K562 (cell line): ENCODE data around the gene ATP6V0A1. TPM values are rescaled to one million over a fixed set of nuclear protein-coding genes. Genes with fewer than 3 reads are reported as not detected.

Experiments used
- ATAC-seq: fragments of 200-7000 bp; cut with Tn5 transposase; 3 replicates; pipeline ENCODE4 v1.9.1; 2020; ENCODE audit warnings: moderate library complexity
- BruUV-seq: library from RNA; stranded (reverse); fragments of 400-500 nt; replicated peaks from 2 replicates; lab custom pipeline; 2021; lab: Mats Ljungman, UMichigan
- CTCF ChIA-PET: fragments of 300-600 bp; formaldehyde crosslinking; extraction: SDS; loops from one replicate; lab custom pipeline; 2021; ENCODE audit warnings: low intra/inter-chr PET ratio; lab: Yijun Ruan, JAX
- POLR2A ChIA-PET: fragments of 300-600, 350-650 bp; sonication (Branson Sonifier 250); formaldehyde crosslinking; extraction: SDS; loops from one replicate; lab custom pipeline; 2021; ENCODE audit warnings: antibody characterized with exemption, inconsistent platforms; lab: Yijun Ruan, JAX
- DNase-seq, 4 experiments: peaks; one replicate each; pipeline versions ENCODE4 v3.0.0 to v3.0.0-alpha.2; 2011 to 2018; ENCODE audit warnings: low spot score in 3 of 4, mixed read lengths in 3 of 4; ENCODE audit errors: extremely low read depth in 1 of 4
- FAIRE-seq: peaks from 2 replicates; lab custom pipeline; 2011; peaks lifted over from hg19 to GRCh38; lab: Jason Lieb, UNC
- H2AFZ ChIP-seq: 2 replicates; pipeline ENCODE4 v1.6.0; 2011; ENCODE audit warnings: low read depth, low read length, control low read depth, inconsistent platforms
- H3K27ac ChIP-seq: fragments of 200-600 bp; 3 replicates; pipeline ENCODE4 v1.8.0; 2011; ENCODE audit warnings: low read depth, mild to moderate bottlenecking, control low read depth, inconsistent platforms, low read length, moderate library complexity, mixed read lengths; ENCODE audit errors: extremely low read depth
- H3K27me3 ChIP-seq, 2 experiments: fragments of 300-600 bp in 1 of 2; 2 replicates in 1 of 2; 3 replicates in 1 of 2; pipeline versions ENCODE4 v1.6.0 to v1.8.0; 2011; ENCODE audit warnings: inconsistent platforms in 2 of 2, low read length in 2 of 2, mild to moderate bottlenecking in 1 of 2, mixed read lengths in 1 of 2, moderate library complexity in 1 of 2; ENCODE audit not compliant: control insufficient read depth in 2 of 2, insufficient read depth in 2 of 2
- H3K36me3 ChIP-seq: fragments of 300-600 bp; 3 replicates; pipeline ENCODE4 v1.8.0; 2011; ENCODE audit warnings: mild to moderate bottlenecking, low read length, inconsistent platforms; ENCODE audit not compliant: control insufficient read depth, insufficient read depth
- H3K4me1 ChIP-seq, 2 experiments: fragments of 200-600 bp in 1 of 2; replicated peaks in 1 of 2; 2 replicates in 1 of 2; 3 replicates in 1 of 2; pipeline versions ENCODE4 v1.5.1 to v1.8.0; 2011; ENCODE audit warnings: inconsistent platforms in 2 of 2, low read length in 2 of 2, mild to moderate bottlenecking in 1 of 2, mixed read lengths in 1 of 2, moderate library complexity in 1 of 2; ENCODE audit not compliant: control insufficient read depth in 2 of 2, insufficient read depth in 2 of 2
- H3K4me2 ChIP-seq: 2 replicates; pipeline ENCODE4 v1.6.1; 2011; ENCODE audit warnings: low read length, control low read depth, inconsistent platforms, mixed read lengths; ENCODE audit not compliant: insufficient read depth
- H3K4me3 ChIP-seq: fragments of 200-600 bp; sonication (generic), shearing (Covaris generic); 2 replicates; pipeline ENCODE4 v1.5.1; 2016; ENCODE audit warnings: control low read depth, inconsistent platforms
- H3K79me2 ChIP-seq: fragments of 200-600 bp; 3 replicates; pipeline ENCODE4 v1.8.0; 2011; ENCODE audit warnings: low read length, inconsistent platforms; ENCODE audit not compliant: control insufficient read depth, insufficient read depth
- H3K9ac ChIP-seq, 2 experiments: 2 replicates each; pipeline versions ENCODE4 v1.6.0 to v1.6.1; 2011; ENCODE audit warnings: low read depth in 2 of 2, low read length in 2 of 2, control low read depth in 1 of 2, inconsistent platforms in 1 of 2, mild to moderate bottlenecking in 1 of 2, mixed read lengths in 1 of 2; ENCODE audit not compliant: insufficient read depth in 1 of 2
- H3K9me1 ChIP-seq: one replicate; pipeline ENCODE4 v1.6.0; 2011; ENCODE audit warnings: inconsistent platforms, mild to moderate bottlenecking, low read length, moderate library complexity; ENCODE audit not compliant: control insufficient read depth, insufficient read depth
- H3K9me3 ChIP-seq: replicated peaks from 2 replicates; pipeline ENCODE4 v1.5.1; 2011; ENCODE audit warnings: low read depth, low read length, inconsistent platforms; ENCODE audit not compliant: control insufficient read depth, insufficient read depth
- H4K20me1 ChIP-seq: replicated peaks from 2 replicates; pipeline ENCODE4 v1.6.1; 2011; ENCODE audit warnings: low read length, inconsistent platforms, mixed read lengths; ENCODE audit not compliant: control insufficient read depth, insufficient read depth
- ADNP ChIP-seq: fragments of 200-800 bp; sonication (Bioruptor generic); IDR thresholded peaks from 2 replicates; pipeline ENCODE4 v1.6.1; 2016; ENCODE audit warnings: missing genetic modification characterization, missing compliant biosample characterization
- CAMTA2 ChIP-seq: fragments of 250-450 bp; sonication (Bioruptor Pico); conservative IDR thresholded peaks from 2 replicates; pipeline ENCODE4 v1.5.1; 2022
- GATA2 ChIP-seq: sonication (generic); formaldehyde crosslinking; IDR thresholded peaks from 2 replicates; pipeline ENCODE4 v1.4.0; 2020; ENCODE audit warnings: mild to moderate bottlenecking, missing genetic modification reagents
- HMG20A ChIP-seq: fragments of 450-650 bp; formaldehyde crosslinking; conservative IDR thresholded peaks from 2 replicates; pipeline ENCODE4 v1.4.0; 2020; ENCODE audit warnings: mild to moderate bottlenecking, mixed read lengths
- MAFG ChIP-seq: fragments of 450-650 bp; conservative IDR thresholded peaks from 2 replicates; pipeline ENCODE4 v1.6.1; 2016; ENCODE audit warnings: missing genetic modification characterization, missing compliant biosample characterization
- POLR2AphosphoS5 ChIP-seq: IDR thresholded peaks from 2 replicates; pipeline ENCODE4 v1.6.1; 2011; ENCODE audit warnings: mild to moderate bottlenecking, low read depth, low read length, moderate library complexity; ENCODE audit not compliant: control insufficient read depth, insufficient read depth
- SMARCA5 ChIP-seq: fragments of 450-650 bp; IDR thresholded peaks from 2 replicates; pipeline ENCODE4 v1.6.1; 2016
- SRSF9 ChIP-seq: fragments of 200-400 bp; formaldehyde crosslinking; IDR thresholded peaks from 2 replicates; pipeline ENCODE4 v1.6.1; 2017; ENCODE audit warnings: low read depth, low read length, borderline replicate concordance
- TOE1 ChIP-seq, 2 experiments: fragments of 450-650 bp in 1 of 2; sonication (generic) in 1 of 2; formaldehyde crosslinking in 1 of 2; IDR thresholded peaks; 2 replicates each; pipeline versions ENCODE4 v1.7.1 to v1.8.0; 2016 to 2022; ENCODE audit warnings: borderline replicate concordance in 2 of 2, mild to moderate bottlenecking in 2 of 2, antibody characterized with exemption in 1 of 2, inconsistent platforms in 1 of 2, low read depth in 1 of 2, missing genetic modification reagents in 1 of 2, moderate library complexity in 1 of 2
- WGBS: fragments of 100-300 bp; shearing (Covaris generic); methylation state at CpG from one replicate; pipeline ENCODE4 v1.1.6; 2016; ENCODE audit warnings: low coverage, mixed read lengths; ENCODE audit not compliant: insufficient coverage; ENCODE audit errors: missing lambda C conversion rate; 5-methylcytosine and 5-hydroxymethylcytosine counted together
- in situ Hi-C: fragments of 300-500 bp; cut with MboI; formaldehyde crosslinking; loops from 4 replicates; pipeline ENCODE4 v1.15.0; 2018; ENCODE audit warnings: inconsistent platforms, mixed read lengths
- intact Hi-C: fragments of 100-400 bp; cut with micrococcal nuclease; formaldehyde crosslinking; loops from 2 replicates; pipeline ENCODE4 v1.14.2; 2022
- polyA plus RNA-seq, 8 experiments: library from polyadenylated mRNA; depleted of rRNA in 4 of 8; stranded (reverse) in 5 of 8; unstranded in 3 of 8; fragments of >200 nt; fragmentation: Nextera tagmentation in 2 of 8; fragmentation: Illumina TruSeq in 1 of 8; extraction: Ambion mirVana in 2 of 8; extraction: Trizol in 1 of 8; gene quantifications; 2 replicates each; pipeline versions ENCODE4 v1.2.1 to v1.2.3, GENCODE V29; 2011 to 2014; ENCODE audit warnings: inconsistent platforms in 1 of 8, missing spikeins in 1 of 8
- total RNA-seq, 7 experiments: library from RNA; depleted of rRNA in 6 of 7; stranded (reverse); fragments of >200 nt in 6 of 7; fragmentation: Illumina TruSeq in 2 of 7; extraction: Trizol in 2 of 7; gene quantifications; 2 replicates each; pipeline versions ENCODE4 v1.2.1 to v1.2.3, GENCODE V29; 2011 to 2021; ENCODE audit warnings: low replicate concordance in 1 of 7
- TF ChIP-seq, protein P1 (sequence below): fragments of 200-800 bp; sonication (Bioruptor generic); IDR thresholded peaks from 2 replicates; pipeline ENCODE4 v1.6.1; 2016; ENCODE audit warnings: missing genetic modification characterization, missing compliant biosample characterization

Gene ATP6V0A1
- total and polyA plus RNA-seq, 9 of the 15 experiments (the other 6 are each of a cell fraction or from before 2014, with no cell fraction given) = 11.8 to 158 (median 75.5) TPM

DNA sequence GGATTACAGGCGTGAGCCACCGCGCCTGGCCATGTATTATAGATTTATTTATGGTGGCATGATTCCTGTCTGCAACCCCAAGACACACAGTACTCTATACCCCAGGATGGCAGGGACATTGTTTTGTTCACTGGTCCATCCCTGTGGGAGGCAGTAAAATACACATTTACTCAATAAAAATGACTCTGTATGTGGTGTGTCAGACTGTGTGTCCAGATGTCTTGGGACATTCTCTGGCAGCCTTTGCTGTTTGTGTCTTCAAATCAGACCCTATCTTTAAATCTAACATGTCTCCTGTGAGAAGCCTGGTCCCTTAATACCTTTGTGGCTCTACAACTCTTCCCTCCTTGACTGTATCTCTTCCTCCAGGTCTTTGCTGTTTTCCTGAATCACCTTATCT lies 101.6 kb downstream of the ATP6V0A1 start:
- H3K4me2 ChIP-seq = no peak overlapping the region
- CTCF ChIA-PET = no interaction called here

DNA sequence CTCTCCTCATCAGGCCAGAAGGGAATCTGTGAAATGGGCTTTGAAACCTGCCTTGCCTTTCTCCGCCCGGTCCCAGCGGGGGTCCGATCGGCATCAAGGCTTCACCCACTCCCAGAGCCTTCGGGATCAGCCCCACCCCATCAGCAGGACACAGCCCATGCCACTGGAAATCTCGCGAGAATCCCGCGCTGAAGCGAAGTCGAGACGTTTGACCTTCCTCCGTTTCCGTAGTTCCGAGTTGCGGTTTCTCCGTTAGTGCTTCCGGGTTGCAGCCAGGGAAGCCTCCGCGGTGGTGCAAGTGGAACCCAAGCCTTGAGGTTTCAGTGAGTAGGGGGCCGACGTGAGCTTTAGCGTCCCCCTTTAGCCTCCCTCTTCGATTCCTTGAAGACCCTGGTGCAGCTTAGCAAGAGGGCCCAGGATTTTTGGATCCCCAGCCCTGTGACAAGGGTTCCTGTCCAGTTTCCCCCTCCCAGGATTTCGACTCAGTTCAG lies 103.3 kb downstream of the ATP6V0A1 start, which contains the start of gene COASY:
Gene COASY (plus strand): TSS at position 252 of the 491 bp plus-strand sequence. CDS start 475 bp downstream, outside the sequence.
- DNase-seq (peak; percentile 91 to 99 (median 94)), FAIRE-seq (peak; percentile 93), ATAC-seq (peak; percentile 77)
- ChIA-PET POLR2A (interaction anchor here (1.1 kb wide), 1 partner anchor 116 kb away, joined by 4 read pairs; no protein-coding TSS in a partner anchor), CTCF (no interaction called here)
- Histone ChIP-seq H3K9ac (peak within 1 kb of the TSS; percentile 93 to 99), H3K9me3 (no peaks in the 10 kb centered on the region), H3K4me3 (peak within 1 kb of the TSS; percentile 74), H3K36me3 (peaks cover 37% of the 10 kb centered on the region), H3K27ac (peak within 1 kb of the TSS; percentile 88), H3K27me3 (no peaks in the 10 kb centered on the region), H3K4me1 (peaks cover 21 to 54% of the 10 kb centered on the region in 2 experiments), H4K20me1 (no peaks in the 10 kb centered on the region), H2AFZ (peak within 1 kb of the TSS; percentile 91), H3K79me2 (peaks cover 35% of the 10 kb centered on the region), H3K4me2 (peak within 1 kb of the TSS; percentile 92), H3K9me1 (no peaks in the 10 kb centered on the region)
- in situ Hi-C loops = no loop called here
- intact Hi-C loops = no loop called here
- 0% methylated on average over 25 of the region's 26 CpGs for WGBS
- no TSS peak for BruUV-seq
- TF ChIP-seq, protein P1, sequence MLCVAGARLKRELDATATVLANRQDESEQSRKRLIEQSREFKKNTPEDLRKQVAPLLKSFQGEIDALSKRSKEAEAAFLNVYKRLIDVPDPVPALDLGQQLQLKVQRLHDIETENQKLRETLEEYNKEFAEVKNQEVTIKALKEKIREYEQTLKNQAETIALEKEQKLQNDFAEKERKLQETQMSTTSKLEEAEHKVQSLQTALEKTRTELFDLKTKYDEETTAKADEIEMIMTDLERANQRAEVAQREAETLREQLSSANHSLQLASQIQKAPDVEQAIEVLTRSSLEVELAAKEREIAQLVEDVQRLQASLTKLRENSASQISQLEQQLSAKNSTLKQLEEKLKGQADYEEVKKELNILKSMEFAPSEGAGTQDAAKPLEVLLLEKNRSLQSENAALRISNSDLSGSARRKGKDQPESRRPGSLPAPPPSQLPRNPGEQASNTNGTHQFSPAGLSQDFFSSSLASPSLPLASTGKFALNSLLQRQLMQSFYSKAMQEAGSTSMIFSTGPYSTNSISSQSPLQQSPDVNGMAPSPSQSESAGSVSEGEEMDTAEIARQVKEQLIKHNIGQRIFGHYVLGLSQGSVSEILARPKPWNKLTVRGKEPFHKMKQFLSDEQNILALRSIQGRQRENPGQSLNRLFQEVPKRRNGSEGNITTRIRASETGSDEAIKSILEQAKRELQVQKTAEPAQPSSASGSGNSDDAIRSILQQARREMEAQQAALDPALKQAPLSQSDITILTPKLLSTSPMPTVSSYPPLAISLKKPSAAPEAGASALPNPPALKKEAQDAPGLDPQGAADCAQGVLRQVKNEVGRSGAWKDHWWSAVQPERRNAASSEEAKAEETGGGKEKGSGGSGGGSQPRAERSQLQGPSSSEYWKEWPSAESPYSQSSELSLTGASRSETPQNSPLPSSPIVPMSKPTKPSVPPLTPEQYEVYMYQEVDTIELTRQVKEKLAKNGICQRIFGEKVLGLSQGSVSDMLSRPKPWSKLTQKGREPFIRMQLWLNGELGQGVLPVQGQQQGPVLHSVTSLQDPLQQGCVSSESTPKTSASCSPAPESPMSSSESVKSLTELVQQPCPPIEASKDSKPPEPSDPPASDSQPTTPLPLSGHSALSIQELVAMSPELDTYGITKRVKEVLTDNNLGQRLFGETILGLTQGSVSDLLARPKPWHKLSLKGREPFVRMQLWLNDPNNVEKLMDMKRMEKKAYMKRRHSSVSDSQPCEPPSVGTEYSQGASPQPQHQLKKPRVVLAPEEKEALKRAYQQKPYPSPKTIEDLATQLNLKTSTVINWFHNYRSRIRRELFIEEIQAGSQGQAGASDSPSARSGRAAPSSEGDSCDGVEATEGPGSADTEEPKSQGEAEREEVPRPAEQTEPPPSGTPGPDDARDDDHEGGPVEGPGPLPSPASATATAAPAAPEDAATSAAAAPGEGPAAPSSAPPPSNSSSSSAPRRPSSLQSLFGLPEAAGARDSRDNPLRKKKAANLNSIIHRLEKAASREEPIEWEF (CRISPR knock-in tag) = no peak
- 0 out of 2 replicates have a peak, but pooled peaks have one; percentile 73 for TF ChIP-seq TOE1 (IDR thresholded peaks at IDR 0.05; ENCODE audit: borderline replicate concordance)
- no peak for TF ChIP-seq TOE1 (CRISPR knock-in tag; IDR thresholded peaks at IDR 0.05; ENCODE audit: borderline replicate concordance, low read depth)
- 0 out of 2 replicates have a peak, but pooled peaks have one; percentile 87 for TF ChIP-seq SMARCA5
- no peak; the same call in 1 of the 2 replicates for TF ChIP-seq ADNP (tag)
- no peak for TF ChIP-seq HMG20A (CRISPR knock-in tag)
- TF ChIP-seq MAFG = no peak
- TF ChIP-seq SRSF9 = no peak
- peak; percentile 83 for TF ChIP-seq POLR2AphosphoS5

More for the DNA sequence above, 101.6 kb downstream of the ATP6V0A1 start:
- H3K27me3 ChIP-seq = no peaks in the 10 kb centered on the region
- ATAC-seq (no peak), DNase-seq (no peak), FAIRE-seq (no peak)
- TF ChIP-seq GATA2 (CRISPR knock-in tag) (0 out of 2 replicates have a peak, but pooled peaks have one; percentile 42), CAMTA2 (no peak)
- intact Hi-C loops = no loop called here
- H3K9me3 ChIP-seq = no peaks in the 10 kb centered on the region
- BruUV-seq = no TSS peak
- H4K20me1 ChIP-seq = no peaks in the 10 kb centered on the region
- H3K79me2 ChIP-seq = peaks cover 28% of the 10 kb centered on the region
- H3K4me3 ChIP-seq = no peak overlapping the region
- H3K4me1 ChIP-seq = peaks cover 18 to 45% of the 10 kb centered on the region in 2 experiments
- no peaks in the 10 kb centered on the region for H3K9me1 ChIP-seq
- in situ Hi-C loops = no loop called here
- H2AFZ ChIP-seq = no peak overlapping the region
- peaks cover 23% of the 10 kb centered on the region for H3K36me3 ChIP-seq
- WGBS = 91% methylated on average over 3 of the region's 3 CpGs
- H3K9ac ChIP-seq = no peak overlapping the region
- POLR2A ChIA-PET = interaction anchor here (1.0 kb wide), 1 partner anchor 20 kb away, joined by 3 read pairs; no protein-coding TSS in a partner anchor
- no peak overlapping the region for H3K27ac ChIP-seq
